Measurements from ENCODE around the gene RNF220. TPM values are rescaled to one million over a fixed set of nuclear protein-coding genes. Genes with fewer than 3 reads are reported as not detected.

The RNF220 gene
- polyA plus RNA-seq, 1 donor: 59.6 TPM

DNA sequence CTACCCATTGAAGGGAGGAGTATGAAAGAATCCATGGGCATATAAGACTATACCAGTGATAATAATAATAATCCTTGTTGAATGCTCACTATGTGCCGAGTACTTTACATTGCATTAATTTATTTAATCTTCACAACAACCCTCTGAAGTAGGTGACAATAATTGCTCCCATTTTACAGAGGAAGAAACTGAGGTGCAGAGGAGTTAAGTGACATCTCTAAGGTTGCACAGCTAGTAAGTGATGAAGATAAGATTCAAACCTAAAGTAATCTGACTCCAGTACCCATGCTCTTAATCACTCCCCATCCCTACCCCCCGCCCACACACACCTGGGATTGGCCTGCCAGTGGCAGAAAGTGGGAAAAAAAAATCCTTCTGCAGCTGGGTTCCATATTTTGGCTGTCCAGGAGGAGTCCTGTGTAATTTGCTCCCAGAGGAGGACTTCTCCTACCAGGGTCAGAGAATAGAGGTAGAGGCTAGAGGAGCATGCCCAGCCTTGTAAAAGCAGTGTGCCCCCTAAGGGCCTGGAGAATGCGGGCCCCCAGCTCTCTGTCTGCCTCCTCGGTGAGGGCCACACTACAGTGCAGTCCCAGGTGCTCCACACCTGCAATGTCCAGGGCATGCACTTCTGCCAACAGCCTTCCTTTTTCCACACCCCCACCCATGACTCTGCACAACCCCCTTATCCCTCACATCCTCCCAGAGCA, 211.4 kb downstream of the RNF220 start:
- no peak for DNase-seq

- no peak for DNase-seq
These were observed 212.1 kb downstream of the RNF220 start for GRCh38 chr1:44616991-44617702.

DNA sequence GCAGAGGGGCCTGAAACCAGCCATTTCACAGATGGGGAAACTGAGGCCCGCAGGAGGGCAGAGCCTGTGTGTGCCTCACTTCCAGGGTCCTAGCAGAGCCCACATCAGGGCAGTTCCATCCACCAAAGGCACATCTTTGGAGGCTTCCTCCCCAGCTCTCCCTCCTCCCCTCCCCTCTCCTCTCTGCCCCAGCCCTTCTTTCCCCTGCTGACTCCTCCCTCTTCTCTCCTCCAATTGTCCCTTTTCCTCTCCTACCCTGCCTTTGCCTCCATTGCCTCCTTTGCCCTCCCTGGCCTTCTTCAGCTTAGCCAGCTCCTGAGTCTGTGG, 212.6 kb downstream of the RNF220 start:
- DNase-seq: no peak

GRCh38 chr1:44619261-44619900, 214.3 kb downstream of the RNF220 start:
- no peak for DNase-seq

- no peak for DNase-seq
These were observed 215.0 kb downstream of the RNF220 start for GRCh38 chr1:44620072-44620471.

DNA sequence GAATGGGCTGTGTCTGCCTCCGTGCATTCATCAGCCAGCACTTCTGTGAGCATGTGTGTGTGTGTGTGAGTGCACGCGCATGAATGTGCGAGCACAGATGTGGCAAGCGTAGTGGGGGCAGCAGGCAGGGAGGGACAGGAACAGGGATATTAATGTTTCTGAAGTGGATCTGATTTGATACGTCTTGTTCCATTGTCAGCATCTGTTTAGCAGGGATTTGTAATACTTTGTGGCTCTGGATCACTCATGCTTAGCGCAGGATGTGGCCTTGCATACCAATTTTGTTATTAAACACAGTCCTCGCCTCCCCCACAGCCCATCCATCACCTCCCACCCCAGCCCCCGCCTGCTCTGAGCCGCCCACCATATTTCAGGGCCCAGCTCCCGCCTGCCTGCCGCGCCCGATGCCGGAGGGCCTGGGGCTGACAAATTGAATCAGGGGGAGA, 216.8 kb downstream of the RNF220 start:
- no peak for DNase-seq

DNA sequence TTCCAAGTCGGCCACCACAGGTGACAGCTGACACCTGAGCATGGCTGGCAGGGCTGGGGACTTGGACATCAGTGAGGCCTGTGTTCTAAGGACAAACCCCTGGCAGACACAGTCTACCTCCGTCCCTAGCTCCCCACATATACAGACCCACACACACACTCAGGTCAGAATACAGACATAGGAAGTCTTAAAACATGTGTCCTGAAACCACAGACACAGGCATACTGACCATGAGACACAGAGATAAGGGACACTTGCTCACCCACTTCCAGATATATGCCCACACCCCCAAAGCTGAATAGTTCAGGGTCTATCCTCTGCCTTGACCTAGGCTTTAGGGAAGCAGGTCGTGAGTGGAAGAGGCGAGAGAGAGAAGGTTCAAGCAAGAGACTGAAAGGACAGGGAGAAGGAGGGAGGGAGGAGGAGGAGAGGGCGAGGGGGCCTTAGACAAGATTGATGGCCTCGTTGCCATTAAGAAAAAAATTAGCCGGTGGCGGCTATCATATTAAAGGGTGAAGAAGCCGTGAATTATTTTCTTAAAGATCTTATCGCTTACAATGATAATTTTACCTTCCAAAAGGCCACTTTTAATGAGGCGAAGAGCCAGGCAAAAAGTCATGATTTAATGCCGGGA, 219.3 kb downstream of the RNF220 start:
- no peak for DNase-seq

GRCh38 chr1:44625348-44625747, 220.3 kb downstream of the RNF220 start:
- DNase-seq: no peak

DNA sequence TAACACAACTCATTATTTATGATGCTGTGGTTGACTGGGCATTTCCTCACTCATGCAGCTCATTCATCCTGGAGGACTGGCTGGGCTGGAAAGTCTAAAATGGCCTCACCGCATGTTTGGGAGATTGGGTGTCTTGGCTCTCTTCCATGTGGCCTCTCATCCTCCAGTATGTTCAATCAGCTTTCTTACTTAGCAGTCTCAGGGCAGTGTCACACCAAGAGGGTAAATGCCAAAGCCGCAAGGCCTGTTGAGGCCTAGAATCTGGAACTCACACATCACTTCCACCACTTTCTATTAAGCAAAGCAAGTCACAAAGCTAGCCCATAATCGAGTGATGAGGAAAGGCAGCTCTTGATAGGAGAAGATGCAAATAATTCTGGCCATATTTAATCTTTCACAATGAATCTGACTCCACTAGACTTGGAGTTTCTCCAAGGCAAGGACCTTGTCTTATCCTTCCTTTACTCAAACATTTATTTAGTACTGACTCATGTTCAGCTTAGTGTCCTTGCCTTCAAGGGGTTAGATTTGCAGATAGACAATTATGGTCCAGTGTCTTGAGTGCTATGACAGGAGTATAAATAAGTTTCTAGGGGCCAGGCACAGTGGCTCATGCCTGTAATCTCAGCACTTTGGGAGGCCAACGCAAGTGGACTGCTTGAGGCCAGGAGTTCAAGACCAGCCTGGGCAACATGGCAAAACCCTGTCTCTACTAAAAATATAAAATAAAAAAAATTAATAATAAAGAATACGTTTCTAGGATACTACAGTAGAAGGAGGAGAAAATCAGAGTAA, 224.1 kb downstream of the RNF220 start:
- DNase-seq: no peak

DNA sequence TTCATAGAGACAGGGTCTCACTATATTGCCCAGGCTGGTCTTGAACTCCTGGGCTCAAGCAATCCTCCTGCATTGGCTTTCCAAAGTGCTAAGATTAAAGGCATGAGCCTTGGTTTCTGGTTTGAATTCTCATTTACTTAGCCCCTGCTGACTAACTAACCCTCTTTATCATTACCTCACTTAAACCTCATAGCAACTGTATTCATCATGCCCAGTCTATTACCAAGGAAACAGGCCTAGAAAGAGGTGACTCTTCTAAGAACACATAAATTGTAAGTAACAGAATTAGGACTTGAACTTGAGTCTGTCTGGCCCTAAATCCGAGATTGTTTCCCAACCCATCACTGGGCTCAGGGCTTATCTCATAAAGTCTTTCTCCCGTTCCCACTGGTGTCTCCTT, 225.1 kb downstream of the RNF220 start:
- DNase-seq: no peak

GRCh38 chr1:44631333-44631646, 226.2 kb downstream of the RNF220 start:
- DNase-seq: no peak

GRCh38 chr1:44631647-44632539, 226.8 kb downstream of the RNF220 start:
- DNase-seq: peak; percentile 90

GRCh38 chr1:44632598-44632997, 227.5 kb downstream of the RNF220 start:
- no peak for DNase-seq

- no peak for DNase-seq
These were observed 229.6 kb downstream of the RNF220 start for GRCh38 chr1:44634606-44635189.

DNA sequence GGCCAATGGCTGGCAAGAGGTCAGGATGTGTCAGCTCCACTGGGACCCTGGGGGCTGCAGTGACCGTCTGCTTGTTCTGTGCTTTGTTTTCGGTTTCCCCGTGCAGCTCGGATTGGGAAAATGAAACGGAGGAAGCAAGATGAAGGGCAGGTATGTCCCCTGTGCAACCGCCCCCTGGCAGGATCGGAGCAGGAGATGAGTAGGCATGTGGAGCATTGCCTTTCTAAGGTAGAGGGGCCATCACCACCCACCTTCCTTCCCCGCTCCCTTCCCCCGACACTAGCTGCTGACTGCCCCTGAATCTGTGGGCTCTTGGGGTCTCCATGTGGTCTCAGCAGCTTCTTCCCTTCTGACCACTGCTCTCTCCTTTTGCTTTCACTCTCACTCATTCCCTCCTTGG, 230.4 kb downstream of the RNF220 start:
- no peak for DNase-seq

DNA sequence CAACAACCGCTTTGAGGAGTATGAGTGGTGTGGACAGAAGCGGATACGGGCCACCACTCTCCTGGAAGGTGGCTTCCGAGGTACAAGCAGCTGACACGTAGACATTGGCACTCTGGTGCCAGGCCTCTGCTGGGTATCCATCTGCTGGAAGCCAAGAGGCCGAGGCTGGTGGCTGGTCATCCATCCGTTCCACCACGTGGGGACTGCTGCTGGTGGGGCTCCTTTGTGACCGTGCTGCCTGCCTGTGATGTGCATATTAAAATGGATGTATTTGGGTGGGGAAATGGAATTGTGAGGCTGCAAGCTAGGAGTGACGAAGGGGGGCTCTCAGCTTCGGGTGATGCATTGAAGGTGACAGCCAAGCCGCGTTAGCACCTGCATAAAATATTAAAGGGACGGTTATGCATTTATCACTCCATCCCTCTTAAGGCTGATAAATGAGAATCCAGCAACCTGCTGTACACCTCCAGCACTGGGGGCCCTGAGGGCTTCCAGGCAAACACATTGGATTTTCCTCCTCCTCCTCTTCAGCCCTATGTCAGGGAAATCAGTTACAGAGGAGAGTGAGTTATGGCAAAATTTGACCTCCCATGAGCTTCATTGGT, 231.1 kb downstream of the RNF220 start:
- no peak for DNase-seq

- no peak for DNase-seq
These were observed 231.9 kb downstream of the RNF220 start for GRCh38 chr1:44636688-44637598.

DNA sequence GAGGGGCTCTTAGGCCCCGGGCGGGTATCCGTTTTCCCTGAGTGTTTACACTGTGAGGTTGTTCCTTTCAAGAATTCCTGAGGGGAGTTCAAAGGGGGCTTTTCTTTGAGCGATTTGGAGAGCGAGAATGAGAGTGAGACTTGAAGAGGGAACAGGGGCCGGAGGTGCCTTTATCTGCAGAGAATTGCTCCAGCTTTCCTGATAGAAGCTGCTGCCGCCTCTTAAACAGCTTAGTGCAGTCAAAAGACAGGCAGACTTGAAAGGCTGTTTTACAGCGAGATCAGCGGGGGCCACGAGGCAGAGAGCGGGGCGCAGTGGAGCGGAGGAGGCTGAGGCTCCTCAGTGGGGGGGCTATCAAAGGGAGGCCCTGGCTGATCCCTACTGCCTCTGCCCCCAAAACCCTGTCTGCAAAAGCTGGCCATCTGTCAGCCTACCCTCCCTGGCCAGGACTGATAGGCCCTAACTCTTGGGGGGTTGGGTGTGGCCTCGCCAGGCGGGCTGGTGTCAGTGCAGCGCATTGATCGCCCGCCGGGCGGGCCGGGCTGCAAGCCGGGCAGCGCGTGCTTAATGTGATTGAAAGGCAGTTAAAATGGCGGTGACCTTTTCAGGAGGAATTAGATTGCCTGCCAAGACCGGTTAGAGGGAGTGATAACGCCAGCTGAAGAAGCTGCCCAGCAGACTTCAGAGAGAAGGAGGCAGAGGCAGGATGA, 232.8 kb downstream of the RNF220 start:
- no peak for DNase-seq

All from hindlimb muscle (tissue), 1 donor.